GM10266 (cell line): ENCODE measurements around the gene PLEKHA1.
A peak's percentile ranks its signal among the peaks of the same experiment; 100 is the strongest.

Source experiments
- DNase-seq: peaks from one replicate; pipeline ENCODE4 v3.0.0; 2012; ENCODE audit errors: extremely low spot score
- TF ChIP-seq, protein P1 (sequence below): IDR thresholded peaks from 2 replicates; pipeline ENCODE4 v1.5.1; 2012; ENCODE audit warnings: mild to moderate bottlenecking, low read depth; ENCODE audit not compliant: control insufficient read depth, insufficient read depth; ENCODE audit errors: missing control alignments

PLEKHA1 gene

DNA sequence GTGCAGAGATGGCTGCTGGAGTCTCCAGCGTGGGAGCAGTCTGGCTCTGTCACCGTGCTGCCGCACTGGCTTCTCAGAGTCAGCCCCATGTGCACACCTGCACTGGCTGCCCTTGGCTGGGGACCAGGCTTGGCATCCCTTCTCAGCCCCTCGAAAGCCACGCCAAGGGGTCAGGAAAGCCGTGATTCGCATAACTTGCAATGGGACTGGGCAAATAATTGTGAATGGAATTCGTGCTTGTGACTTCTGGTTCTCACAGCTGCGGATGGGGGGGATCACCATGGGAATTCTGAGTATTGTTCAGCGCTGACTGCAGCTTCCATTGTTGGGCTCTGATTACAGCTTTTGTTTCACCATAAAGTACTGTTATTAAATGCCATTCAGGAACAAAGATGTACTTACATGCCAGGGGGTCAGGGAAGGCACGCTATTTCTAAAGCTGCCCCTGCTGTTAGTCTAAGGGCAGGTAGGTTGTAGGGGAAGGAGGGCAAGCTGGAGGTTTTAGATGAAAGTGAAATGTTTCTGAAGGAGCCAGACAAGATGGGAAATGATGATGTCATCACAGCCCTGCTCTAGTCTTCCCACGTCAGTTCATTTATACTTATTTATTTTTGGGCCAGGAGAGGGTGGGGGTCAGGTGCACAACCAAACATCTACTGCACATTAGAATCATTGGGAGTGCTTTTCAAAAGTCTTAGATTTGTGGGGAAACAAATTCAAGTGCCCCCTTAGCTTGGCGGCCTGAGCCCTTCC lies 5.8 kb upstream of the PLEKHA1 start:
- no peak for DNase-seq
- TF ChIP-seq, protein P1, sequence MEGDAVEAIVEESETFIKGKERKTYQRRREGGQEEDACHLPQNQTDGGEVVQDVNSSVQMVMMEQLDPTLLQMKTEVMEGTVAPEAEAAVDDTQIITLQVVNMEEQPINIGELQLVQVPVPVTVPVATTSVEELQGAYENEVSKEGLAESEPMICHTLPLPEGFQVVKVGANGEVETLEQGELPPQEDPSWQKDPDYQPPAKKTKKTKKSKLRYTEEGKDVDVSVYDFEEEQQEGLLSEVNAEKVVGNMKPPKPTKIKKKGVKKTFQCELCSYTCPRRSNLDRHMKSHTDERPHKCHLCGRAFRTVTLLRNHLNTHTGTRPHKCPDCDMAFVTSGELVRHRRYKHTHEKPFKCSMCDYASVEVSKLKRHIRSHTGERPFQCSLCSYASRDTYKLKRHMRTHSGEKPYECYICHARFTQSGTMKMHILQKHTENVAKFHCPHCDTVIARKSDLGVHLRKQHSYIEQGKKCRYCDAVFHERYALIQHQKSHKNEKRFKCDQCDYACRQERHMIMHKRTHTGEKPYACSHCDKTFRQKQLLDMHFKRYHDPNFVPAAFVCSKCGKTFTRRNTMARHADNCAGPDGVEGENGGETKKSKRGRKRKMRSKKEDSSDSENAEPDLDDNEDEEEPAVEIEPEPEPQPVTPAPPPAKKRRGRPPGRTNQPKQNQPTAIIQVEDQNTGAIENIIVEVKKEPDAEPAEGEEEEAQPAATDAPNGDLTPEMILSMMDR, result no peak

DNA sequence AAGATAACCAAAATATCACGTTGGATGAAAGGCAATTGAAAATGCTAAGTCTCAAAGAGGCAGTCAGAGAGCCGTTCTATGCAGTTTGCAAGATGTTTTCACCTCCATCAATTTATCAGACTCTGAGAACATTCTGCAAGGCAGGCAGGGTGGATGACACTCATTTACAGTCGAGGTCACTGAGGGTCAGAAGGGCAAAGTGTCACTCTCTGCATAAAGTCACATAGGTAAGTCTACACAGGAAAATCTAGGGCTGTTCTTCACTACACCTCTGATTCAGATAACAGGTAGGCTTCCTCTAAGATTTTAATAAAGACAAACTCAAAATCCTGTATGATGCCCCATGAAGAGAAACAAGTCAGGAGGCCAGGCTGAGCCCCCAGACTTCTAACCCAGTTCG lies 1.4 kb upstream of the PLEKHA1 start:
- TF ChIP-seq, protein P1, result no peak
- DNase-seq, result no peak

DNA sequence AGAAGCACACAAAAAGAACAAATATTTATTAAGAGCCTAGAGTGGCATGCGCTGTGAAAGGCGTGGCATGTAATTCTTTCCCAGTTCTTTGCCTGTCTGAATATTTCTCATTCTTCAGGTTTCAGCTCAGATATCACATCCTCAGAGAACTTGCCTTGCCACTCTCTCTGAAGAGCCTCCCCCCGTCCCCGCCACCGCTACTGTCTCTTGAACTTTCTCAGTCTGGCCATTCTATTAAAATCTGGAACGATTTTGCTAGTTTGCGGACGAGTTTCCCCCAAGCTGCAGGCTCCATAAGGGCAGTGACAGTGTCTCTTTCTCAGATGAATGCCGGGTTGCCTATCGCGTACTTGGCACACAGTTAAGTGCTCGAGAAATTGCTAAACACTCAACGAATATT lies 787 bp upstream of the PLEKHA1 start:
- TF ChIP-seq, protein P1, result no peak
- no peak for DNase-seq

DNA sequence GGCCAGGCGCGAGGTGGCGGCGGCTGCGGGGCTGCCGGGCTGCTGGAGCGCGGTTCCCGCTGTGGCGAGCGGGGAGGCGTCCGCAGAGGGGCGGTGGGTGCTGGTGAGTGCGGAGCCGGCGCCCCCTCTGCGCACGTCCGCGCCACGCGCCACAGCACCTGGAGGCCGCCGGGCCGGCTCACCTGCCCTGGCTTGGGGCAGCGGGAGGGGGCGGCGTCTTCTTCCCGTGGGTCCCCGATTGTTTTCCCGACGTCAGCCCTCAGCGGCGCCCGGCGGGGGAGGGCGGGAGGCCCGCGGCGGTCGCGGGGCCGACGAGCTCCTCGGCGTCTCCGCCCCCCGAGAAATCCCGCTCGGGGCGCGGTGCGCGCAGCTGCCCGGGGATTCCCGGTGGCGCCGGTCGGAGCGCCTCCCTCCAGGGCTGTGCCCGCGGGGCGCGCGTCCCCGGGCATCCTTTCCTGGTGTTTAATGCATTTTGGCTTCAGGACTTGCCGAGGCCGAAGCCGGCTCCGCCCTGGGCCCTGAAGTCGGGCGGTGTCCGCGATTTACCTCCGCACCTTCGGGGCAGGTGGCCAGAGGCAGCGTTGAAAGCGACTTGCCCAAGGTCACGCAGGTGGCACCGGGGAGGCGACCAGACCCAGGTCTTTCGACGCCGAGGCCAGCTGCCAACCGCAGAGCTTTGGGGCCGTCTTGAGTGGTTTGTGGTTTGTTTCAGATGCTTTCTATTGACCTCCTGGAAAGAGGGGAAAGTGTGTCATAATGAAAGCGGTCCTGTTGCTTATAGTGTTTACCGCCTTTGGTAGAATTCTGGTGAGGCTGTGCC lies 561 bp downstream of the PLEKHA1 start:
- peak; percentile 79 for DNase-seq

DNA sequence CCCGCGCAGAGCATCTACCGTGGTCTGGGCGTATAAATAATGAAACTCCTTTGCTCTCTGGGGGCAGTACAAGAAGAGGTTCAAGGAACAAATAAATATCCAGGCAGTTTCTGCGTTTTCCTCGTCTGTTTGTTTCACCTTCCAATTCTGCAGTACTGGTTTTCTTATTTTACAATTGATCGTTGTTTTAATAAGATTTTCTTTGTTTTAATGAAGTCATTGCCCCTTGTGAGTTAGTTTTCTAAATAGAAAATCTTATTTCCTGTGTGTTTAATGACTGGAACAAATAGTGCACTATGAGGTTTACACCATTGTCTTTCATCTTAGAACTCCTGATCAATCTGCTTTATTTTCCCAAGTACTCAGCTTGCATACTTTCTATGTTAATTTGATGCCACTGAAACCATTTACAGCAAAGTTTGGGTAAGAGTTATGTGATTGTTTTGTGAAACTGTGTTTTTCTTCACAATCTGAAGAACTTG lies 1.2 kb downstream of the PLEKHA1 start:
- TF ChIP-seq, protein P1, result no peak
- no peak for DNase-seq

More for the DNA sequence above, 561 bp downstream of the PLEKHA1 start:
- TF ChIP-seq, protein P1, result no peak

DNA sequence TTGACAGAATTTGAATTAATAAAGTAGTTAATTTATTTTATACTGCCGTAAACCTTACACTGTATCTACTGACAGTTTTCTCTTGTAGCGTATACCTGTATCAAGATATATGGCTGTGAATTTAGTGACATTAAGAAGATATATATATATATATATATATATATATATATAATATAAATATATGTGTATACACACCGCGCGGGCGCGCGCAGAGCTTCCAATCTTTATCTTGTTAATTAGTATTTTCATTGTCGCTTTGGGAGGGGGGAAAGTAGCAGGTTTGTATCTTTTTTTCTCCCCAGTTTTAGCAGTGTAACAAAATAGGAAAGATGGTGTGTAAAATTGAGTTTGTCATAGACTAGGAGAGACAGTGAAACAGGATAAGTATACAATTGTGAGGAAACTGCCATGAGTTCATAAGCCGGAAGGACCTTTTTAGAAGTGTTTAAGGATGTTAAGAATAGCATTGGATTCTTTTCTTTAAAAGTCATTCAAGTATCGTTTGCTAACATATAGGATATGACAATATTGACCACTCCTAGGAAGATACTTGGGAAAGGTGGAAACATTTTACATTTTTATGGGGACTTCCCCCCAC lies 2.0 kb downstream of the PLEKHA1 start:
- TF ChIP-seq, protein P1, result no peak
- DNase-seq, result no peak
